Left ventricle myocardium inferior (tissue), 1 donor: ENCODE results near the gene KCNN3. TPM values are rescaled to one million over a fixed set of nuclear protein-coding genes. Genes with fewer than 3 reads are reported as not detected.
A peak's percentile ranks its signal among the peaks of the same experiment; 100 is the strongest.

Source experiments
- DNase-seq: peaks from one replicate; pipeline ENCODE4 v3.0.0-alpha.2; 2020
- H3K27ac ChIP-seq: fragments of 200-600 bp; replicated peaks from 2 replicates; pipeline ENCODE4 v1.8.0; 2021
- H3K27me3 ChIP-seq: fragments of 200-600 bp; 2 replicates; pipeline ENCODE4 v1.8.0; 2021; ENCODE audit warnings: low read depth
- H3K36me3 ChIP-seq: fragments of 200-600 bp; 2 replicates; pipeline ENCODE4 v1.8.0; 2021
- H3K4me1 ChIP-seq: fragments of 200-600 bp; 2 replicates; pipeline ENCODE4 v1.8.0; 2021
- H3K4me3 ChIP-seq: fragments of 200-600 bp; 2 replicates; pipeline ENCODE4 v1.8.0; 2021; ENCODE audit warnings: mild to moderate bottlenecking, moderate library complexity
- H3K9me3 ChIP-seq: fragments of 200-600 bp; replicated peaks from 2 replicates; pipeline ENCODE4 v1.8.0; 2021
- CTCF ChIP-seq: fragments of 200-600 bp; IDR thresholded peaks from 2 replicates; pipeline ENCODE4 v1.8.0; 2021; ENCODE audit warnings: antibody characterized with exemption, mild to moderate bottlenecking, borderline replicate concordance
- intact Hi-C: fragments of 100-400 bp; cut with micrococcal nuclease; formaldehyde crosslinking; loops from one replicate; pipeline ENCODE4 v1.11.0; 2022
- total RNA-seq: library from RNA; stranded (reverse); fragmentation: NEBNext Ultra II Directional; extraction: Animal tissue kit (Norgen Biotek cat#: 25700); gene quantifications from one replicate; pipeline ENCODE4 v1.2.1, GENCODE V29; 2021
- donor health status: DM: no; HTN: yes; CAD: no; lungs with severe emphysema.

The KCNN3 gene
- total RNA-seq, 1 donor from 2014 or later, result 4.8 TPM

DNA sequence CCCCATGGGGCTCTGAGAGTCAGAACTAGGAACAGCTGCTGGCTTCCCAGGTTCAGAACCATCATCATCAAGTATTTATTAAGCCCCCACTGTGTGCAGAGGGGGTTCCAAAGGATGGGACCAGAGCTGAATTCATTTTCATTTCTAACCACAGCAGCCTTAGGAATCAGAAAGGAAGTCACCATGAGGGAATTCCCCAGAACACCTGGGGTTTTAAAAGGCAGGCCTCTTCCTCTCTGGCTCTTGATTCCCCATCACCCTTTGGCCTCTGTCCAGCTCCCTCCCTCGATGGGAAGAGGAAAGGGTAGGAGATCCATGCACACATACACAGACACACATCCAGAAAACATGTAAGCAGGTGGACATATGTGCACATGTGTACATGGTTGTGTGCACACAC is 1.3 kb upstream of the KCNN3 start:
- Histone ChIP-seq H3K4me1 (peaks cover 41% of the 10 kb centered on the region), H3K4me3 (no peak overlapping the region), H3K27ac (no peak overlapping the region), H3K27me3 (no peaks in the 10 kb centered on the region), H3K36me3 (no peaks in the 10 kb centered on the region), H3K9me3 (no peaks in the 10 kb centered on the region)
- intact Hi-C loops, result loop anchor here (10.0 kb wide), 1 partner anchor 107 kb away; no protein-coding TSS in a partner anchor
- no peak for TF ChIP-seq CTCF
- DNase-seq, result no peak

DNA sequence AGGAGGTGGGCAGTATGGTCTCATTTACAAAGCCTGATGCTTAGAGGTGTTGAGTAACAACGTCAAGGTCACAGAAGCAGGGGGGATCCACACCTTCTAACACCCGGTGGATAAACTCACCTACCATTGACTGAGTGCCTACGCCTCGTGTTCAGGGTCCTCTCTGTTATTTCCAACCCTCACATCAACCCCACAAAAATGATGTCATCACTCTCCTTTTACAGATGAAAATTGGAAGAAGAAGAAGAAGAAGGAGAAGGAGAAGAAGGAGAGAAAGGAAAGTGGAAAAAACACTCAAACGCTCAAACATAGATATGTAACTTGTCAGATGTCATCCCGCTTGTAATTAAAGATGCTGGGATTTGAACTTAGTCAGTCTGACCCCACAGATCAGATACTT is 653 bp upstream of the KCNN3 start:
- TF ChIP-seq CTCF, result no peak
- Histone ChIP-seq H3K36me3 (no peaks in the 10 kb centered on the region), H3K9me3 (no peaks in the 10 kb centered on the region), H3K4me1 (peaks cover 47% of the 10 kb centered on the region), H3K4me3 (peak overlapping the region; percentile 71), H3K27me3 (no peaks in the 10 kb centered on the region), H3K27ac (peak overlapping the region; percentile 59)
- no peak for DNase-seq
- intact Hi-C loops, result loop anchor here (10.0 kb wide), 1 partner anchor 106 kb away; no protein-coding TSS in a partner anchor

GRCh38 chr1:154869351-154870114 is 548 bp downstream of the KCNN3 start:
- H3K4me1 ChIP-seq, result peaks cover 56% of the 10 kb centered on the region
- peak; percentile 68 for DNase-seq
- TF ChIP-seq CTCF, result no peak
- no peaks in the 10 kb centered on the region for H3K36me3 ChIP-seq
- H3K27me3 ChIP-seq, result no peaks in the 10 kb centered on the region
- H3K4me3 ChIP-seq, result peak overlapping the region; percentile 71
- no peaks in the 10 kb centered on the region for H3K9me3 ChIP-seq
- peak overlapping the region; percentile 59 for H3K27ac ChIP-seq
- intact Hi-C loops, result loop anchor here (10.0 kb wide), 1 partner anchor 105 kb away; no protein-coding TSS in a partner anchor

DNA sequence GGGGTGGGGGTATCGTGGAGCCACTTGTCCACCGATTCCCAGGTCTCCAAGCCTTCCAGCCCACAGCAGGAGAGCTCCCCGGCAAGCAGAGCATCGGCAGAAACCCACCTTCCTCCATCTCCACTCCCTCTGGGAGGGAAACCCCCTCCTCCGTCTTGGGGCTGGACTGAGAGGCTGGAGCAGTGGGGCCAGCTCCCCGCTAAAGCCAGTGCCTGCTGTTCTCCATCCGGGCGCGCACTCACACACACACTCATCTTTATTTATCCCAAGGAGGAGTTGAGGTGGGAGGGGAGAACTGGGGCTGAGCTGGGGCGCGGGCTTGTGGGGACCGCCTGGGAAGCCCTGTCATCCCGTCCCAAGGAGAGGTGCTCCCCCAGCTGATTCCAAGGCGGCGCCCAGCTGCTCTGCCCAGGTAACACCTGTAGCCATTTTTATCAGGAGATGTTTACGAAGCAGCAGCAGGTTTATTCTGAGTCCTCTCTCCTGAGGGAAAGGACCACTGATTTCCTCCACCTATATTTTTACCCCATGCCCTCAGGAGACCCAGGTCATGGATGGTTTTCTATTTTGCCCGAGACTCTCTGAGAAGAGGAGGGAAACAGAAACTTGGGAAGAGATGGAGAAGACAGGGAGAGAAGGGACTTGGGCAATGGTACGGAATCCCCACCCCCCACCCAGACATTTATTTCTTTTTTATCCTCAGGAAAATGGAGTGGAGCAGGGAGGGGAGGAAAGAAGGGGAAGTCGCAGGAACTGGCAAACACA is 2.1 kb downstream of the KCNN3 start:
- intact Hi-C loops, result no loop called here
- no peak for TF ChIP-seq CTCF
- Histone ChIP-seq H3K4me3 (peak overlapping the region; percentile 71), H3K4me1 (peaks cover 71% of the 10 kb centered on the region), H3K9me3 (no peaks in the 10 kb centered on the region), H3K36me3 (no peaks in the 10 kb centered on the region), H3K27ac (peak overlapping the region; percentile 59), H3K27me3 (no peaks in the 10 kb centered on the region)
- no peak for DNase-seq

- Histone ChIP-seq H3K27ac (peak overlapping the region; percentile 7), H3K9me3 (no peaks in the 10 kb centered on the region), H3K4me1 (peaks cover 78% of the 10 kb centered on the region), H3K36me3 (no peaks in the 10 kb centered on the region), H3K27me3 (no peaks in the 10 kb centered on the region), H3K4me3 (peak overlapping the region; percentile 71)
- no peak for TF ChIP-seq CTCF
- no peak for DNase-seq
- intact Hi-C loops, result no loop called here
Measured at GRCh38 chr1:154867064-154867825, 2.8 kb downstream of the KCNN3 start.
